CD1c-positive myeloid dendritic cell (primary cell): ENCODE results near the gene MMP21.

Source experiments
- DNase-seq: peaks from one replicate; pipeline ENCODE4 v3.0.0-alpha.2; 2016; ENCODE audit errors: extremely low spot score

Gene MMP21

GRCh38 chr10:125765835-125766234, 9.8 kb downstream of the MMP21 start:
- DNase-seq: no peak

GRCh38 chr10:125762692-125763648, 12.7 kb downstream of the MMP21 start:
- DNase-seq: no peak

- no peak for DNase-seq
These were observed 13.7 kb downstream of the MMP21 start for GRCh38 chr10:125761961-125762360.

GRCh38 chr10:125757742-125758141, 17.9 kb downstream of the MMP21 start:
- no peak for DNase-seq

GRCh38 chr10:125756853-125757487, 18.7 kb downstream of the MMP21 start:
- DNase-seq: no peak

GRCh38 chr10:125756196-125756595, 19.4 kb downstream of the MMP21 start:
- DNase-seq: no peak

- DNase-seq: no peak
These were observed 28.2 kb downstream of the MMP21 start for GRCh38 chr10:125747417-125747816.

- no peak for DNase-seq
These were observed 30.7 kb downstream of the MMP21 start for GRCh38 chr10:125744909-125745308.

- DNase-seq: no peak
These were observed 33.2 kb downstream of the MMP21 start for GRCh38 chr10:125742465-125742864.

GRCh38 chr10:125739994-125740679, 35.5 kb downstream of the MMP21 start:
- DNase-seq: no peak

- no peak for DNase-seq
These were observed 37.4 kb downstream of the MMP21 start for GRCh38 chr10:125738206-125738605.

GRCh38 chr10:125734823-125735222, 40.8 kb downstream of the MMP21 start:
- DNase-seq: no peak

- no peak for DNase-seq
These were observed 41.5 kb downstream of the MMP21 start for GRCh38 chr10:125734148-125734547.

GRCh38 chr10:125727436-125727835, 48.2 kb downstream of the MMP21 start:
- DNase-seq: no peak

GRCh38 chr10:125726914-125727313, 48.7 kb downstream of the MMP21 start:
- no peak for DNase-seq

- DNase-seq: no peak
These were observed 52.8 kb downstream of the MMP21 start for GRCh38 chr10:125722811-125723210.

- no peak for DNase-seq
These were observed 54.6 kb downstream of the MMP21 start for GRCh38 chr10:125721035-125721434.

- DNase-seq: peak; percentile 5
These were observed 55.6 kb downstream of the MMP21 start for GRCh38 chr10:125720002-125720382.

GRCh38 chr10:125719173-125720001, 56.2 kb downstream of the MMP21 start, which contains the start of gene EDRF1:
TSS of gene EDRF1 (plus strand) at chr10:125719709. CDS start at chr10:125719808, 99 bp downstream.
- DNase-seq: peak; percentile 100
